GM18873 (cell line): ENCODE results near the gene CTTN.

ENCODE experiments used
- ATAC-seq: cut with Tn5 transposase; IDR thresholded peaks from one replicate; pipeline ENCODE4 v1.9.1; 2021; ENCODE audit warnings: mild to moderate bottlenecking, moderate library complexity, moderate number of reproducible peaks; ENCODE audit not compliant: unreplicated experiment, low FRiP score

CTTN gene

GRCh38 chr11:70397983-70398833 lies at the start of gene CTTN:
Gene CTTN (plus strand): TSS chr11:70398529. CDS start chr11:70407298, 8,769 bp downstream.
- no peak for ATAC-seq

GRCh38 chr11:70348608-70349007 lies 49.7 kb upstream of the CTTN start:
- ATAC-seq, result no peak

- ATAC-seq, result no peak
Observed at GRCh38 chr11:70351646-70352045, 46.7 kb upstream of the CTTN start.

- no peak for ATAC-seq
Observed at GRCh38 chr11:70352100-70352499, 46.2 kb upstream of the CTTN start.

- no peak for ATAC-seq
Observed at GRCh38 chr11:70352601-70353000, 45.7 kb upstream of the CTTN start.

- no peak for ATAC-seq
Observed at GRCh38 chr11:70353329-70353728, 45.0 kb upstream of the CTTN start.

- no peak for ATAC-seq
Observed at GRCh38 chr11:70353900-70354568, 44.3 kb upstream of the CTTN start.

- ATAC-seq, result no peak
Observed at GRCh38 chr11:70354629-70355028, 43.7 kb upstream of the CTTN start.

- no peak for ATAC-seq
Observed at GRCh38 chr11:70358753-70359152, 39.6 kb upstream of the CTTN start.

- no peak for ATAC-seq
Observed at GRCh38 chr11:70359451-70360205, 38.7 kb upstream of the CTTN start.

GRCh38 chr11:70360211-70360610 lies 38.1 kb upstream of the CTTN start:
- no peak for ATAC-seq

- no peak for ATAC-seq
Observed at GRCh38 chr11:70364178-70364577, 34.2 kb upstream of the CTTN start.

GRCh38 chr11:70364745-70365543 lies 33.4 kb upstream of the CTTN start:
- ATAC-seq, result no peak

- no peak for ATAC-seq
Observed at GRCh38 chr11:70365544-70365927, 32.8 kb upstream of the CTTN start.

- ATAC-seq, result no peak
Observed at GRCh38 chr11:70367071-70367470, 31.3 kb upstream of the CTTN start.

- no peak for ATAC-seq
Observed at GRCh38 chr11:70368961-70369360, 29.4 kb upstream of the CTTN start.

- no peak for ATAC-seq
Observed at GRCh38 chr11:70371241-70371640, 27.1 kb upstream of the CTTN start.

GRCh38 chr11:70372076-70372475 lies 26.3 kb upstream of the CTTN start:
- no peak for ATAC-seq

GRCh38 chr11:70376621-70377020 lies 21.7 kb upstream of the CTTN start:
- ATAC-seq, result no peak

GRCh38 chr11:70377645-70378044 lies 20.7 kb upstream of the CTTN start:
- no peak for ATAC-seq
